ENCODE results near the gene STPG4.
"Not testable (repeated sequence)": the region's sequence is repeated elsewhere in the genome, so short reads cannot be mapped to it uniquely, and the experiment has no call there.

STPG4 gene

GRCh38 chr2:47126783-47127182 is 28.3 kb downstream of the STPG4 start:
- DNase-seq (ENCODE audit: low read depth), result no peak

- not testable (repeated sequence) for DNase-seq (ENCODE audit: low read depth)
These were observed 30.4 kb downstream of the STPG4 start for GRCh38 chr2:47124740-47125139.

GRCh38 chr2:47120424-47120823 is 34.7 kb downstream of the STPG4 start:
- not testable (repeated sequence) for DNase-seq (ENCODE audit: low read depth)

GRCh38 chr2:47119001-47119400 is 36.1 kb downstream of the STPG4 start:
- peak; percentile 26 for DNase-seq (ENCODE audit: low read depth)

- DNase-seq (ENCODE audit: low read depth), result no peak
These were observed 36.5 kb downstream of the STPG4 start for GRCh38 chr2:47118581-47118980.

GRCh38 chr2:47112665-47113435 is 42.3 kb downstream of the STPG4 start:
- DNase-seq (ENCODE audit: low read depth), result no peak

- no peak for DNase-seq (ENCODE audit: low read depth)
These were observed 45.4 kb downstream of the STPG4 start for GRCh38 chr2:47109680-47110079.

GRCh38 chr2:47109007-47109375 is 46.1 kb downstream of the STPG4 start:
- no peak for DNase-seq (ENCODE audit: low read depth)

- not testable (repeated sequence) for DNase-seq (ENCODE audit: low read depth)
These were observed 46.7 kb downstream of the STPG4 start for GRCh38 chr2:47108267-47109006.

- DNase-seq (ENCODE audit: low read depth), result not testable (repeated sequence)
These were observed 47.9 kb downstream of the STPG4 start for GRCh38 chr2:47107201-47107600.

GRCh38 chr2:47106231-47106630 is 48.9 kb downstream of the STPG4 start:
- DNase-seq (ENCODE audit: low read depth), result not testable (repeated sequence)

GRCh38 chr2:47099712-47100111 is 55.4 kb downstream of the STPG4 start:
- not testable (repeated sequence) for DNase-seq (ENCODE audit: low read depth)

- DNase-seq (ENCODE audit: low read depth), result no peak
These were observed 56.2 kb downstream of the STPG4 start for GRCh38 chr2:47098953-47099352.

- no peak for DNase-seq (ENCODE audit: low read depth)
These were observed 57.5 kb downstream of the STPG4 start for GRCh38 chr2:47097563-47097962.

- no peak for DNase-seq (ENCODE audit: low read depth)
These were observed 58.7 kb downstream of the STPG4 start for GRCh38 chr2:47096451-47096850.

GRCh38 chr2:47095349-47096020 is 59.6 kb downstream of the STPG4 start:
- DNase-seq (ENCODE audit: low read depth), result no peak

- no peak for DNase-seq (ENCODE audit: low read depth)
These were observed 60.5 kb downstream of the STPG4 start for GRCh38 chr2:47094511-47095142.

GRCh38 chr2:47093626-47094025 is 61.5 kb downstream of the STPG4 start:
- DNase-seq (ENCODE audit: low read depth), result no peak

GRCh38 chr2:47092465-47092864 is 62.6 kb downstream of the STPG4 start:
- no peak for DNase-seq (ENCODE audit: low read depth)

GRCh38 chr2:47091118-47091517 is 64.0 kb downstream of the STPG4 start:
- no peak for DNase-seq (ENCODE audit: low read depth)

GRCh38 chr2:47089083-47089464 is 66.0 kb downstream of the STPG4 start:
- DNase-seq (ENCODE audit: low read depth), result no peak

- no peak for DNase-seq (ENCODE audit: low read depth)
These were observed 66.6 kb downstream of the STPG4 start for GRCh38 chr2:47088371-47089082.
